Glutamatergic neuron (in vitro differentiated cells): ENCODE measurements around the gene GGA1. TPM values are rescaled to one million over a fixed set of nuclear protein-coding genes. Genes with fewer than 3 reads are reported as not detected.

ENCODE experiments used
- DNase-seq: peaks from one replicate; pipeline ENCODE4 v3.0.0; 2022
- H3K27ac Mint-ChIP-seq: one replicate; pipeline ENCODE4 v1.8.0; 2020; ENCODE audit warnings: mild to moderate bottlenecking, mixed read lengths, inconsistent platforms; ENCODE audit not compliant: unreplicated experiment
- H3K27me3 Mint-ChIP-seq: one replicate; pipeline ENCODE4 v1.8.0; 2020; ENCODE audit warnings: mild to moderate bottlenecking, moderate library complexity, mixed read lengths, inconsistent platforms; ENCODE audit not compliant: unreplicated experiment
- H3K36me3 Mint-ChIP-seq: one replicate; pipeline ENCODE4 v1.8.0; 2020; ENCODE audit warnings: mild to moderate bottlenecking, mixed read lengths, inconsistent platforms; ENCODE audit not compliant: unreplicated experiment
- H3K4me1 Mint-ChIP-seq: one replicate; pipeline ENCODE4 v1.8.0; 2020; ENCODE audit warnings: mild to moderate bottlenecking, low read depth, mixed read lengths, inconsistent platforms; ENCODE audit not compliant: unreplicated experiment
- H3K4me3 Mint-ChIP-seq: one replicate; pipeline ENCODE4 v1.8.0; 2020; ENCODE audit warnings: mild to moderate bottlenecking, mixed read lengths, inconsistent platforms; ENCODE audit not compliant: unreplicated experiment
- H3K9me3 Mint-ChIP-seq: one replicate; pipeline ENCODE4 v1.8.0; 2020; ENCODE audit warnings: mild to moderate bottlenecking, moderate library complexity, mixed read lengths, inconsistent platforms; ENCODE audit not compliant: unreplicated experiment
- CTCF ChIP-seq: fragments of 200-600 bp; sonication (generic); IDR thresholded peaks from one replicate; pipeline ENCODE4 v1.5.0; 2021; ENCODE audit not compliant: partially characterized antibody, unreplicated experiment
- total RNA-seq: library from RNA; stranded (reverse); fragmentation: NEBNext Ultra II Directional; extraction: Animal tissue kit (Norgen Biotek cat#: 25700); gene quantifications from one replicate; pipeline ENCODE4 v1.2.1, GENCODE V29; 2021; ENCODE audit not compliant: unreplicated experiment

Gene GGA1
- total RNA-seq, 1 donor from 2014 or later: 104 TPM

GRCh38 chr22:37569009-37569920, 39.4 kb upstream of the GGA1 start:
- H3K9me3 Mint-ChIP-seq: no peaks in the 10 kb centered on the region
- H3K27ac Mint-ChIP-seq: no peak overlapping the region
- no peak for TF ChIP-seq CTCF
- no peak overlapping the region for H3K4me3 Mint-ChIP-seq
- DNase-seq: no peak
- H3K36me3 Mint-ChIP-seq: no peaks in the 10 kb centered on the region
- peaks cover 5% of the 10 kb centered on the region for H3K27me3 Mint-ChIP-seq
- H3K4me1 Mint-ChIP-seq: no peaks in the 10 kb centered on the region

GRCh38 chr22:37569921-37570660, 38.5 kb upstream of the GGA1 start:
- H3K9me3 Mint-ChIP-seq: no peaks in the 10 kb centered on the region
- DNase-seq: no peak
- no peak for TF ChIP-seq CTCF
- H3K27ac Mint-ChIP-seq: no peak overlapping the region
- no peaks in the 10 kb centered on the region for H3K36me3 Mint-ChIP-seq
- no peaks in the 10 kb centered on the region for H3K4me1 Mint-ChIP-seq
- H3K27me3 Mint-ChIP-seq: peaks cover 5% of the 10 kb centered on the region
- no peak overlapping the region for H3K4me3 Mint-ChIP-seq

- Mint-ChIP-seq H3K27me3 (peaks cover 5% of the 10 kb centered on the region), H3K27ac (no peak overlapping the region), H3K9me3 (no peaks in the 10 kb centered on the region), H3K36me3 (no peaks in the 10 kb centered on the region), H3K4me1 (no peaks in the 10 kb centered on the region), H3K4me3 (no peak overlapping the region)
- no peak for DNase-seq
- no peak for TF ChIP-seq CTCF
These were observed 38.0 kb upstream of the GGA1 start for GRCh38 chr22:37570661-37570976.

- H3K4me1 Mint-ChIP-seq: no peaks in the 10 kb centered on the region
- no peak overlapping the region for H3K4me3 Mint-ChIP-seq
- no peaks in the 10 kb centered on the region for H3K9me3 Mint-ChIP-seq
- no peak for DNase-seq
- no peak overlapping the region for H3K27ac Mint-ChIP-seq
- no peak for TF ChIP-seq CTCF
- H3K27me3 Mint-ChIP-seq: peaks cover 5% of the 10 kb centered on the region
- no peaks in the 10 kb centered on the region for H3K36me3 Mint-ChIP-seq
These were observed 37.2 kb upstream of the GGA1 start for GRCh38 chr22:37571258-37571991.
